Loucy (cell line): ENCODE data around the gene PRMT2.

Source experiments
- CTCF ChIP-seq: fragments of 200-600 bp; sonication (generic); conservative IDR thresholded peaks from 2 replicates; pipeline ENCODE4 v1.5.1; 2014; ENCODE audit warnings: mild to moderate bottlenecking, antibody characterized with exemption, low read length
- EZH2phosphoT487 ChIP-seq: fragments of 200-600 bp; IDR thresholded peaks from 2 replicates; pipeline ENCODE4 v1.6.1; 2018; ENCODE audit warnings: antibody characterized with exemption, mild to moderate bottlenecking, moderate library complexity, borderline replicate concordance

DNA sequence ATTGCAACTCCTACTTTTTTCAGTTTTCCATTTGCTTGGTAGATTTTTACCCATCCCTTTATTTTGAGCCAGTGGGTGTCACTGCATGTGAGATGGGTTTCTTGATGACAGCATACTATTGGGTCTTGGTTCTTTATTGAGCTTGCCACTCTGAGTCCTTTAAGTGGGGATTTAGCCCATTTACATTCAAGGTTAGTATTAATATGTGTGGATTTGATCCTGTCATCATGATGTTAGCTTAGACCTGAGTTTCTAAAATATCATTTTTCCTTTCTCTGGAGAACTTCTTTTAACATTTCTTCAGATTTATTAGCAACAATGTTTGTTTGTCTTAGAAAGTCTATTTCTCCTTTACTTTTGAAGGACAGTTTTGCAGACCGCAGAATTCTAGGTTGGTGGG, 18.8 kb upstream of the PRMT2 start:
- TF ChIP-seq CTCF (no peak), EZH2phosphoT487 (no peak)
